HepG2 (cell line): ENCODE measurements around the gene FBXW2. TPM values are rescaled to one million over a fixed set of nuclear protein-coding genes. Genes with fewer than 3 reads are reported as not detected.

Source experiments
- ASH2L ChIP-seq: fragments of 300-600, 200-600 bp; sonication (generic); IDR thresholded peaks from 2 replicates; pipeline ENCODE4 v1.7.0; 2017; ENCODE audit warnings: low read depth, mild to moderate bottlenecking, moderate library complexity, mixed read lengths, low read length; ENCODE audit not compliant: insufficient read length
- DNMT1 ChIP-seq: sonication (generic); formaldehyde crosslinking; IDR thresholded peaks from 2 replicates; pipeline ENCODE4 v1.5.1; 2020; ENCODE audit warnings: mild to moderate bottlenecking, missing genetic modification reagents
- DNMT3B ChIP-seq: conservative IDR thresholded peaks from 2 replicates; pipeline ENCODE4 v1.6.1; 2016; ENCODE audit warnings: missing biosample characterization, control low read depth
- FOXJ3 ChIP-seq: sonication (generic); formaldehyde crosslinking; IDR thresholded peaks from 2 replicates; pipeline ENCODE4 v1.4.0; 2020; ENCODE audit warnings: missing genetic modification reagents, mild to moderate bottlenecking, borderline replicate concordance
- HES4 ChIP-seq: sonication (generic); formaldehyde crosslinking; IDR thresholded peaks from 2 replicates; pipeline ENCODE4 v1.9.0; 2021; ENCODE audit warnings: mild to moderate bottlenecking, missing genetic modification reagents, borderline replicate concordance
- HIC2 ChIP-seq: sonication (generic); formaldehyde crosslinking; IDR thresholded peaks from 2 replicates; pipeline ENCODE4 v1.9.0; 2022; ENCODE audit warnings: low read depth, missing genetic modification reagents
- IKZF4 ChIP-seq: sonication (generic); formaldehyde crosslinking; IDR thresholded peaks from 2 replicates; pipeline ENCODE4 v1.5.1; 2020; ENCODE audit warnings: borderline replicate concordance, mild to moderate bottlenecking, low read depth, missing genetic modification reagents; ENCODE audit errors: not compliant biosample characterization
- KLF9 ChIP-seq: IDR thresholded peaks from 2 replicates; pipeline ENCODE4 v1.6.1; 2016; ENCODE audit warnings: low read depth
- MAFF ChIP-seq: IDR thresholded peaks from 2 replicates; pipeline ENCODE4 v1.6.1; 2011; ENCODE audit warnings: low read depth, low read length, improper control_type of control experiment
- MBNL3 ChIP-seq: fragments of 250-450 bp; sonication (Bioruptor Pico); conservative IDR thresholded peaks from 2 replicates; pipeline ENCODE4 v1.8.0; 2022; ENCODE audit warnings: mild to moderate bottlenecking, inconsistent platforms
- NFKBIZ ChIP-seq: IDR thresholded peaks from 2 replicates; pipeline ENCODE4 v1.6.1; 2018; ENCODE audit warnings: missing genetic modification reagents, missing compliant biosample characterization
- POGZ ChIP-seq: sonication (generic); formaldehyde crosslinking; IDR thresholded peaks from 2 replicates; pipeline ENCODE4 v1.4.0; 2020; ENCODE audit warnings: mild to moderate bottlenecking, missing genetic modification reagents
- RAD51 ChIP-seq: fragments of 450-650 bp; IDR thresholded peaks from 2 replicates; pipeline ENCODE4 v1.6.1; 2016; ENCODE audit warnings: borderline replicate concordance
- RXRB ChIP-seq: IDR thresholded peaks from 2 replicates; pipeline ENCODE4 v1.6.1; 2016; ENCODE audit warnings: borderline replicate concordance, missing genetic modification reagents, missing compliant biosample characterization
- SIN3A ChIP-seq: IDR thresholded peaks from 2 replicates; pipeline ENCODE4 v1.6.1; 2011; ENCODE audit warnings: low read depth, mild to moderate bottlenecking, control low read depth, low read length, borderline replicate concordance
- SMAD9 ChIP-seq: sonication (generic); formaldehyde crosslinking; IDR thresholded peaks from 2 replicates; pipeline ENCODE4 v1.5.1; 2020; ENCODE audit warnings: mild to moderate bottlenecking, missing genetic modification reagents
- SOX5 ChIP-seq: IDR thresholded peaks from 2 replicates; pipeline ENCODE4 v1.6.1; 2016; ENCODE audit warnings: borderline replicate concordance
- SRSF4 ChIP-seq: fragments of 200-400 bp; formaldehyde crosslinking; IDR thresholded peaks from one replicate; pipeline ENCODE4 v1.6.1; 2018; ENCODE audit warnings: mild to moderate bottlenecking, low read depth, low read length, moderate library complexity; ENCODE audit not compliant: poor library complexity, severe bottlenecking
- TCF7 ChIP-seq: sonication (generic); IDR thresholded peaks from 2 replicates; pipeline ENCODE4 v1.6.1; 2016; ENCODE audit warnings: antibody characterized with exemption, low read depth
- TOE1 ChIP-seq: sonication (generic); formaldehyde crosslinking; IDR thresholded peaks from 2 replicates; pipeline ENCODE4 v1.4.0; 2020; ENCODE audit warnings: mild to moderate bottlenecking, missing genetic modification reagents
- TRAFD1 ChIP-seq: sonication (generic); formaldehyde crosslinking; IDR thresholded peaks from 2 replicates; pipeline ENCODE4 v1.5.1; 2020; ENCODE audit warnings: missing genetic modification reagents, mild to moderate bottlenecking, borderline replicate concordance
- XBP1 ChIP-seq: sonication (generic); formaldehyde crosslinking; IDR thresholded peaks from 2 replicates; pipeline ENCODE4 v1.5.0; 2020; ENCODE audit warnings: missing genetic modification reagents
- ZBTB14 ChIP-seq: sonication (generic); formaldehyde crosslinking; IDR thresholded peaks from 2 replicates; pipeline ENCODE4 v1.4.0; 2020; ENCODE audit warnings: missing genetic modification reagents
- ZBTB42 ChIP-seq: sonication (generic); formaldehyde crosslinking; IDR thresholded peaks from 2 replicates; pipeline ENCODE4 v1.5.0; 2020; ENCODE audit warnings: mild to moderate bottlenecking, missing genetic modification reagents
- ZNF160 ChIP-seq: sonication (generic); formaldehyde crosslinking; IDR thresholded peaks from 2 replicates; pipeline ENCODE4 v1.8.0; 2022; ENCODE audit warnings: mild to moderate bottlenecking, inconsistent platforms, missing genetic modification reagents
- ZNF292 ChIP-seq: sonication (generic); formaldehyde crosslinking; IDR thresholded peaks from 2 replicates; pipeline ENCODE4 v1.8.1; 2022; ENCODE audit warnings: mild to moderate bottlenecking, low read depth, missing genetic modification reagents, borderline replicate concordance
- ZNF3 ChIP-seq: IDR thresholded peaks from 2 replicates; pipeline ENCODE4 v1.7.0; 2017; ENCODE audit warnings: inconsistent platforms
- ZNF34 ChIP-seq: sonication (generic); formaldehyde crosslinking; IDR thresholded peaks from 2 replicates; pipeline ENCODE4 v1.4.0; 2020; ENCODE audit warnings: mild to moderate bottlenecking, missing genetic modification reagents, borderline replicate concordance
- ZNF510 ChIP-seq: sonication (generic); formaldehyde crosslinking; IDR thresholded peaks from 2 replicates; pipeline ENCODE4 v1.4.0; 2020; ENCODE audit warnings: low read depth, mild to moderate bottlenecking, missing genetic modification reagents
- ZNF75D ChIP-seq: sonication (generic); formaldehyde crosslinking; IDR thresholded peaks from 2 replicates; pipeline ENCODE4 v1.8.1; 2023; ENCODE audit warnings: missing genetic modification reagents, mild to moderate bottlenecking, borderline replicate concordance
- polyA plus RNA-seq, 8 experiments: library from polyadenylated mRNA; depleted of rRNA in 3 of 8; stranded (reverse) in 7 of 8; unstranded in 1 of 8; fragments of >200 nt; fragmentation: Illumina TruSeq in 4 of 8; extraction: Trizol in 4 of 8; gene quantifications; 2 replicates each; pipeline versions ENCODE4 v1.2.1 to v1.2.3, GENCODE V29; 2011 to 2016; ENCODE audit warnings: low read depth in 4 of 8, missing spikeins in 1 of 8, mixed read lengths in 1 of 8; ENCODE audit not compliant: insufficient read depth in 1 of 8
- total RNA-seq, 5 experiments: library from RNA; depleted of rRNA; stranded (reverse); fragments of >200 nt; fragmentation: Illumina TruSeq; extraction: Trizol; gene quantifications; 2 replicates each; pipeline ENCODE4 v1.2.3, GENCODE V29; 2016; ENCODE audit warnings: low read depth in 1 of 5

FBXW2 gene
- total and polyA plus RNA-seq, 2 of the 13 experiments (the other 11 are each of a cell fraction or from before 2014, with no cell fraction given) = 35.4 to 43.1 TPM

- no peak for TF ChIP-seq TRAFD1 (CRISPR knock-in tag)
- TF ChIP-seq KLF9 (CRISPR knock-in tag) = no peak
- TF ChIP-seq DNMT3B (CRISPR knock-in tag) = no peak
- TF ChIP-seq SOX5 = peak; percentile 87
- TF ChIP-seq ZNF292 (CRISPR knock-in tag) = no peak
- peak; percentile 54 for TF ChIP-seq ASH2L
- no peak for TF ChIP-seq ZBTB42
- TF ChIP-seq MBNL3 = no peak
- no peak for TF ChIP-seq RAD51
- TF ChIP-seq ZNF75D (CRISPR knock-in tag) = no peak
- peak; percentile 61; the same call in 1 of the 2 replicates for TF ChIP-seq TCF7
- TF ChIP-seq FOXJ3 = peak; percentile 91; the same call in 1 of the 2 replicates
- peak; percentile 82 for TF ChIP-seq NFKBIZ (CRISPR knock-in tag)
- TF ChIP-seq SMAD9 (CRISPR knock-in tag) = no peak
- TF ChIP-seq ZNF3 (CRISPR knock-in tag) = no peak
- TF ChIP-seq XBP1 (CRISPR knock-in tag) = no peak
- TF ChIP-seq HIC2 (CRISPR knock-in tag) = no peak
- no peak for TF ChIP-seq DNMT1 (CRISPR knock-in tag)
- TF ChIP-seq ZNF510 (CRISPR knock-in tag) = 0 out of 2 replicates have a peak, but pooled peaks have one; percentile 39
- no peak for TF ChIP-seq POGZ
- TF ChIP-seq ZNF160 (CRISPR knock-in tag) = no peak
- no peak for TF ChIP-seq ZBTB14 (CRISPR knock-in tag)
- TF ChIP-seq SRSF4 = no peak
- no peak for TF ChIP-seq SIN3A
- no peak for TF ChIP-seq MAFF
- no peak for TF ChIP-seq HES4
- TF ChIP-seq TOE1 (CRISPR knock-in tag) = no peak
- TF ChIP-seq IKZF4 (CRISPR knock-in tag) = no peak
- TF ChIP-seq RXRB (CRISPR knock-in tag) = peak; percentile 88
- no peak for TF ChIP-seq ZNF34 (CRISPR knock-in tag)
Observed at GRCh38 chr9:120778758-120779157, 14.5 kb downstream of the FBXW2 start (continued).
